GM10248 (cell line): Measurements from ENCODE around the gene NUDT16.
"Not testable (repeated sequence)": the region's sequence is repeated elsewhere in the genome, so short reads cannot be mapped to it uniquely, and the experiment has no call there.

Experiments used
- CTCF ChIA-PET: fragments of 300-600 bp; sonication (Branson Sonifier 250); formaldehyde crosslinking; extraction: SDS; loops from one replicate; lab custom pipeline; 2021; ENCODE audit warnings: antibody characterized with exemption; lab: Yijun Ruan, JAX
- POLR2A ChIA-PET: fragments of 350-650 bp; sonication (Branson Sonifier 250); formaldehyde crosslinking; extraction: SDS; loops from one replicate; lab custom pipeline; 2020; ENCODE audit warnings: antibody characterized with exemption; lab: Yijun Ruan, JAX
- DNase-seq: peaks from one replicate; pipeline ENCODE4 v3.0.0; 2012; ENCODE audit errors: extremely low spot score
- TF ChIP-seq, protein P1 (sequence below): IDR thresholded peaks from 2 replicates; pipeline ENCODE4 v1.5.1; 2012; ENCODE audit warnings: mild to moderate bottlenecking, low read depth; ENCODE audit errors: extremely low read depth, missing control alignments, control extremely low read depth

The NUDT16 gene

DNA sequence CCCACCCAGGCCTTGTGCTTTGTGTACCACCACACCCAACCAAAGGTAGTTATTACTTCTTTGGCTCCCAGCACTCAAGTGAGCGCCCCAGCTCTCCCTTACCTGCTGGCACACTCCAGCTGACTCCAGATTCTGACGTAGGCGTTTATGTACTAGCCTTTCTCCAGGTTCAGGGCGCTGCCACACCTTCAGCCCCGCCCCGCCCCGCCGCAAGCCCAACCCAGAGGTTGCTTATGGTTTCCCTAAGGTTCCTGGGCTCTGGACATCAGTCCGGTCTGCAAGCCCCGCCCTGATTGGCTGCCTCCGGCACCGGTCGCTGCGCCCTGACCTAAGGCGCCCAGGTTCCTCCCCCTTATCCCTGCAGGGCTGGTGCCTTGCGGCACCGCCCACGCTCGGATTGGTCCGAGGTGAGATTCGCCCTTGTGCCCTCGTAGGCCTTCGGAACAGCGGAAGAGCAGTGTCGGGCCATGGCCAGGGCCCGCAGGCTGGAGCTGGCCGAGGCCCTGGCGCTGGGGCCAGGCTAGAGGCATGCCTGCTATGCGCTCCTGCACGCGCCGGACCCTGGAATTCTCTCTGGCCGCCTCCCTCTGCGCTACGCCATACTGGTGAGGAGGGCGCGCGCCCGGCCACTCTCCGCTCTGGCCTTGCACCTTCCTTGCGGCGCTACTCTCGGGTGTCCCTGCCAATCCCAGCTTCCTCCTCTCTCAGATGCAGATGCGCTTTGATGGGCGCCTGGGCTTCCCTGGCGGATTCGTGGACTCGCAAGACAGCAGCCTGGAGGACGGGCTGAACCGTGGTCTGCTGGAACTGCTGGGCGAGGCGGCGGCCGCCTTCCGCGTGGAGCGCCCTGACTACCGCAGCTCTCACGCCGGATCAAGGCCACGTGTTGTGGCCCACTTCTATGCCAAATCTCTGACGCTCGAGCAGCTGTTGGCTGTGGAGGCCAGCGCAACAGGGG, 19.8 kb upstream of the NUDT16 start:
- ChIA-PET CTCF (no interaction called here), POLR2A (no interaction called here)
- TF ChIP-seq, protein P1, sequence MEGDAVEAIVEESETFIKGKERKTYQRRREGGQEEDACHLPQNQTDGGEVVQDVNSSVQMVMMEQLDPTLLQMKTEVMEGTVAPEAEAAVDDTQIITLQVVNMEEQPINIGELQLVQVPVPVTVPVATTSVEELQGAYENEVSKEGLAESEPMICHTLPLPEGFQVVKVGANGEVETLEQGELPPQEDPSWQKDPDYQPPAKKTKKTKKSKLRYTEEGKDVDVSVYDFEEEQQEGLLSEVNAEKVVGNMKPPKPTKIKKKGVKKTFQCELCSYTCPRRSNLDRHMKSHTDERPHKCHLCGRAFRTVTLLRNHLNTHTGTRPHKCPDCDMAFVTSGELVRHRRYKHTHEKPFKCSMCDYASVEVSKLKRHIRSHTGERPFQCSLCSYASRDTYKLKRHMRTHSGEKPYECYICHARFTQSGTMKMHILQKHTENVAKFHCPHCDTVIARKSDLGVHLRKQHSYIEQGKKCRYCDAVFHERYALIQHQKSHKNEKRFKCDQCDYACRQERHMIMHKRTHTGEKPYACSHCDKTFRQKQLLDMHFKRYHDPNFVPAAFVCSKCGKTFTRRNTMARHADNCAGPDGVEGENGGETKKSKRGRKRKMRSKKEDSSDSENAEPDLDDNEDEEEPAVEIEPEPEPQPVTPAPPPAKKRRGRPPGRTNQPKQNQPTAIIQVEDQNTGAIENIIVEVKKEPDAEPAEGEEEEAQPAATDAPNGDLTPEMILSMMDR = no peak
- DNase-seq = peak; percentile 92

GRCh38 chr3:131363275-131363674, 18.3 kb upstream of the NUDT16 start:
- DNase-seq = no peak
- TF ChIP-seq, protein P1 = no peak
- POLR2A ChIA-PET = no interaction called here
- CTCF ChIA-PET = interaction anchor here (1.1 kb wide), 1 partner anchor 10 kb away, joined by 3 read pairs; no protein-coding TSS in a partner anchor

- CTCF ChIA-PET = no interaction called here
- DNase-seq = no peak
- POLR2A ChIA-PET = interaction anchor here (1.0 kb wide), 1 partner anchor 11 kb away, joined by 3 read pairs; the partner anchor contains the start of gene NUDT16
- TF ChIP-seq, protein P1 = no peak
Observed at GRCh38 chr3:131370935-131371687, 10.5 kb upstream of the NUDT16 start.

DNA sequence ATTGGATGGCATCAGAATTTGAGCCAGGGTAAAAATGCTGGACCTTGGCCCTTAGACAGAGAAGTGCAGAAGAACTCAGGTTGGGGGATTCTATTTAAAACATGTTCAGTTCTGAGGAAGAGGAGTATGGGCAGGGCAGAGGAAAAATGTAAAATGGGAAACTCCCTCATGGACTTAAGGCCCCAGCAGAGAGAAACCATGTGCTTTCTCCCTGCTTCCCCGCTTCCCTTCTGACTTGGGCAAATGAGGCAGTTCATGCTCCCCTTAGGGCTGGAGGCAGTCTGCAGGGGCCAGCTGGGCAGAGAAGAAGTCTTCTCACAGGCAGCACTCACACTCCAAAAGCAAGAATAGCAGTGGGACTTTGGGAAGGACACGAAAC, 9.9 kb upstream of the NUDT16 start:
- ChIA-PET POLR2A (interaction anchor here (1.0 kb wide), 1 partner anchor 10 kb away, joined by 3 read pairs; the partner anchor contains the start of gene NUDT16), CTCF (no interaction called here)
- DNase-seq = no peak
- TF ChIP-seq, protein P1 = no peak

GRCh38 chr3:131374741-131375140, 6.8 kb upstream of the NUDT16 start:
- ChIA-PET POLR2A (no interaction called here), CTCF (no interaction called here)
- DNase-seq = no peak
- TF ChIP-seq, protein P1 = no peak

GRCh38 chr3:131380821-131381444, 641 bp upstream of the NUDT16 start:
- CTCF ChIA-PET = interaction anchor here (0.7 to 1.6 kb wide), 4 partner anchors 14 to 654 kb away, joined by 3 to 5 read pairs (median 4); partner anchors contain the start of gene CPNE4
- DNase-seq, POLR2A ChIA-PET: not testable (repeated sequence)
